GM12873 (cell line): ENCODE results near the gene MT4.

Experiments
- TF ChIP-seq, protein P1 (sequence below): IDR thresholded peaks from 2 replicates; pipeline ENCODE4 v1.5.1; 2012; ENCODE audit warnings: low read depth, mild to moderate bottlenecking, moderate library complexity, low read length, control low read depth; ENCODE audit not compliant: insufficient read depth; ENCODE audit errors: missing control alignments

The MT4 gene

DNA sequence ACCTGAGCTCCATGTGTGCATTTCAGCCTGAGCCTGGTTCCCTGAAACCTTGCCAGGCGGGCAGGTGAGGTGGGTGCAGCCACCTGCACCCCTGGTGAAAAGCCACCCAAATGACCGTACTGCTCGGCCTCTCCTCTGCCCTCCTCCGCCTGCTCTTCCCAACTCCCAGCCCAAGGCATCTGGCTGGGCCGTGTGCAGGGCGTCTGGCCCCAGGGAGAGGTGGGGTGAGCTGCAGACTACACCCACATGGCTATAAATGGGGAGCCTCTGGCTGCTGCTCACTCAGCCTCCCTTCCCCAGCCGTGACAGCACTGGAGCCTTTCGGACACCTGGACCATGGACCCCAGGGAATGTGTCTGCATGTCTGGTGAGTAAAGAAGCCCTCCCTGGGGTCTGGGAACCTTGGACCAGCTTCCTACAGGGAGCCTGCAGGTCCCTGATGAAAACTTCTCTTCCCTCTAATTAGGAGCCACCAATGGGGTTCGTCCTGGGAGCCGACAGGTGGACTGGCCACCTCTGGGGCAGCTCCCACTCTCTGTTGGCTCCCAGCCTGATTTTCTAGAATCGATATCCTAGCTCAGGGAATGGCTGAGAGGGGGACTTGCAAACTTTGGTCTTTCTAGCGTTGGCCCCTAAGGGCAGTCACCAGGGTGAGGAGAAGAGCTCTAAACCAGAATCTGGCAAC lies at the start of gene MT4:
MT4 (plus strand) TSS at position 281 of the 685 bp plus-strand sequence; CDS start at position 337, 56 bp downstream.
- TF ChIP-seq, protein P1, sequence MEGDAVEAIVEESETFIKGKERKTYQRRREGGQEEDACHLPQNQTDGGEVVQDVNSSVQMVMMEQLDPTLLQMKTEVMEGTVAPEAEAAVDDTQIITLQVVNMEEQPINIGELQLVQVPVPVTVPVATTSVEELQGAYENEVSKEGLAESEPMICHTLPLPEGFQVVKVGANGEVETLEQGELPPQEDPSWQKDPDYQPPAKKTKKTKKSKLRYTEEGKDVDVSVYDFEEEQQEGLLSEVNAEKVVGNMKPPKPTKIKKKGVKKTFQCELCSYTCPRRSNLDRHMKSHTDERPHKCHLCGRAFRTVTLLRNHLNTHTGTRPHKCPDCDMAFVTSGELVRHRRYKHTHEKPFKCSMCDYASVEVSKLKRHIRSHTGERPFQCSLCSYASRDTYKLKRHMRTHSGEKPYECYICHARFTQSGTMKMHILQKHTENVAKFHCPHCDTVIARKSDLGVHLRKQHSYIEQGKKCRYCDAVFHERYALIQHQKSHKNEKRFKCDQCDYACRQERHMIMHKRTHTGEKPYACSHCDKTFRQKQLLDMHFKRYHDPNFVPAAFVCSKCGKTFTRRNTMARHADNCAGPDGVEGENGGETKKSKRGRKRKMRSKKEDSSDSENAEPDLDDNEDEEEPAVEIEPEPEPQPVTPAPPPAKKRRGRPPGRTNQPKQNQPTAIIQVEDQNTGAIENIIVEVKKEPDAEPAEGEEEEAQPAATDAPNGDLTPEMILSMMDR, result no peak

DNA sequence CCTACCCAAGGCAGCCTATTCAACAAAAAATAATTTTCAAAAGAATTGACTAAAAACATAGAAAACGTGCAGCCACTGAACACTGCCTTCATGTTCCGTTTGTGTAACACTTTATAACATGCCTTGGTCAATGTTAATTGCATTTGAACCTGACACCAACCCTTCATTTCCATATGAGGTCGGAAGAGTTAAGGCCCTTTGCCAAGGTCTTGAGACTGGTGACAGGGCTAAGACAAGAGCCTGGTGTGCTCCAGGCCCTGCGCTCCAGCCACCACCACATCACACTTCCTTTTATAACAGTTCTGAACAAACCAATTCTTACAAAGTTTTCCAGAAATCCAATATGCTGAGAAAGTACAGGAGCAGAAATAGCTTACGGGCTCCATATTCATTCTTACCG lies 49.2 kb upstream of the MT4 start:
- TF ChIP-seq, protein P1, result no peak

DNA sequence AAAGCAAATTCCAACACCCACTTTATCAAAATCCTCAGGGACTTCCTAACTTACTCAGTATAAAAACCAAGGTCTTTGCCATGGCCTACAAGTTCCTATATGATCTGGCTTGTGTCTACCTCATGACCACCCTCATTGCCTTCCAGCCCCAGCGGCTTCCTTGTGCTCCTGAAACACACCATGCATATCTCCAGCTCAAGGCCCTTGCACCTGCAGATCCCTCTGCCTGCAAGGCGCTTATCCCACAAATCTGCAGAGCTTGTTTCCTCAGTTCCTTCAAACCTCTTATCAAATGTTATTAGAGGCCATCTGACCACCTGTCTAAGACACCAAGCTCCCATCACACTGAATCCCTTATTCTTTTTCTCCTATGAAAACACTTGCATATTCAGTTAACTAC lies 47.7 kb upstream of the MT4 start:
- TF ChIP-seq, protein P1, result no peak

DNA sequence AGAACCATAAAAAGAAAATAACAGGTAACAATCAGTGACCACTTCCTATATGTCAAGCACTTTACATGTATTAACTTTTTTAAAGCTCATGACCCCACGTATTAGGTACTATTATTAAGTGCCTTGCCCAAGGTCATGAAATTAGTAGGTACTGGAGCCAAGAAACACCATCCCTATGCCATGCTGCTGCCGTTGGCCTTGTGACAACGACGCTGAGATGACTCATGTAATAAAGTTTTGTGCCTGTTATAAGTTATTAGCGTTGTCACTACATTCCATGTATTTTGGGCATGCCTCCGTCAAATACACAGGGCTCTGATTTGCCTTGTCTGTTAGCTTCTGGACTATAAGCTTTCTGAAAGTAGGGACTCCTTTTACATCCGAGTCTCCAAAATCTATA lies 46.4 kb upstream of the MT4 start:
- TF ChIP-seq, protein P1, result no peak

- TF ChIP-seq, protein P1, result peak; percentile 8
Measured at GRCh38 chr16:56519459-56520250, 45.2 kb upstream of the MT4 start, which contains the start of gene BBS2. Gene BBS2, minus strand, starts transcription at chr16:56520024. Its CDS starts 162 bp downstream, at chr16:56519862.

- TF ChIP-seq, protein P1, result no peak
Measured at GRCh38 chr16:56520251-56520577, 44.7 kb upstream of the MT4 start.

DNA sequence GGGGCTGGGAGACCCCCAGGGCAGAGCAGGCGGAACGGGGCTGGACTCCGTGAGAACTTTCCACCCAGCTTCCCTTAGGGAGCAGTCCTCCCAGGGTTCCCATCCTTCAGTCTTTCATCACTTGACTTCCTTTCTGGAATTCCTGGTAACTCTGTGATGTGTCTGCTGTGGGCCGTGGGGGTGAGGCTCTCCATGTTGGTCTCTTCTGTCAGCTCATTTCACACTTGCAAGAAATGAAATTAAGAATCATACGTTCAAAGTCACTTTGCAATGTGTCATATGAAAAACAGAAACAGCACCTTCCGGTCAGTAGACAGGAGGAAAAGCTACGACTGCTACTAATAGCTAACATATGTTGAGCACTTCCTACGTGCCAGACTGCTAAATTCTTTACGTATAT lies 39.6 kb upstream of the MT4 start:
- TF ChIP-seq, protein P1, result no peak
